ENCODE measurements around the gene CTNND2.

- no peak for TF ChIP-seq CTCF (IDR thresholded peaks at IDR 0.05; ENCODE audit: low read length)
- TF ChIP-seq EZH2phosphoT487 (IDR thresholded peaks at IDR 0.05; ENCODE audit: low read length), result no peak
- no peak for TF ChIP-seq EZH2 (optimal IDR thresholded peaks at IDR 0.05; ENCODE audit: low read depth, low read length)
Observed at GRCh38 chr5:11322133-11322532, 582.1 kb downstream of the CTNND2 start.
